GM23338 (cell line): ENCODE results near the gene IFNG-AS1. TPM values are rescaled to one million over a fixed set of nuclear protein-coding genes. Genes with fewer than 3 reads are reported as not detected.

Source experiments
- ATAC-seq: fragments of 200-7000 bp; cut with Tn5 transposase; 3 replicates; pipeline ENCODE4 v1.9.1; 2020
- DNase-seq: peaks from one replicate; pipeline ENCODE4 v3.0.0-alpha.2; 2015; ENCODE audit warnings: low spot score
- H2AFZ ChIP-seq: fragments of 200-600 bp; sonication (generic); 2 replicates; pipeline ENCODE4 v1.8.0; 2016; ENCODE audit warnings: antibody characterized with exemption, mild to moderate bottlenecking, moderate library complexity
- H3F3A ChIP-seq: fragments of 200-600 bp; sonication (generic); replicated peaks from 2 replicates; pipeline ENCODE4 v1.8.0; 2017; ENCODE audit warnings: antibody characterized with exemption, mixed run types, low read depth
- H3K27ac ChIP-seq: fragments of 200-600 bp; sonication (generic); 2 replicates; pipeline ENCODE4 v1.6.1; 2016; ENCODE audit warnings: low read depth
- H3K27me3 ChIP-seq: fragments of 200-600 bp; sonication (generic); 2 replicates; pipeline ENCODE4 v1.8.0; 2016; ENCODE audit warnings: mild to moderate bottlenecking, mixed run types, moderate library complexity; ENCODE audit not compliant: insufficient read depth
- H3K36me3 ChIP-seq: fragments of 200-600 bp; sonication (generic); 2 replicates; pipeline ENCODE4 v1.8.0; 2016; ENCODE audit warnings: mild to moderate bottlenecking; ENCODE audit not compliant: insufficient read depth
- H3K4me1 ChIP-seq: fragments of 200-600 bp; sonication (generic); 2 replicates; pipeline ENCODE4 v1.8.0; 2016; ENCODE audit warnings: mild to moderate bottlenecking, moderate library complexity; ENCODE audit not compliant: insufficient read depth
- H3K4me2 ChIP-seq: fragments of 200-600 bp; sonication (generic); 2 replicates; pipeline ENCODE4 v1.7.1; 2017; ENCODE audit warnings: mixed run types
- H3K4me3 ChIP-seq: fragments of 200-600 bp; sonication (generic); 2 replicates; pipeline ENCODE4 v1.6.1; 2016; ENCODE audit warnings: mixed run types
- H3K79me2 ChIP-seq: fragments of 200-600 bp; sonication (generic); replicated peaks from 2 replicates; pipeline ENCODE4 v1.8.0; 2017; ENCODE audit warnings: mild to moderate bottlenecking; ENCODE audit not compliant: insufficient read depth
- H3K9me2 ChIP-seq: fragments of 200-600 bp; sonication (generic); 2 replicates; pipeline ENCODE4 v1.8.0; 2017; ENCODE audit not compliant: insufficient read depth
- H4K20me1 ChIP-seq: fragments of 200-600 bp; sonication (generic); replicated peaks from 2 replicates; pipeline ENCODE4 v1.8.0; 2017; ENCODE audit warnings: mild to moderate bottlenecking; ENCODE audit not compliant: insufficient read depth
- H3K27ac Mint-ChIP-seq: 2 replicates; pipeline ENCODE4 v1.8.0; 2020; ENCODE audit warnings: inconsistent platforms, mild to moderate bottlenecking, moderate library complexity, mixed read lengths
- H3K27me3 Mint-ChIP-seq: 3 replicates; pipeline ENCODE4 v1.8.0; 2022; ENCODE audit warnings: low read depth, mild to moderate bottlenecking, moderate library complexity, mixed read lengths, inconsistent platforms; ENCODE audit not compliant: insufficient read depth, poor library complexity
- H3K36me3 Mint-ChIP-seq: 3 replicates; pipeline ENCODE4 v1.8.0; 2021; ENCODE audit warnings: low read depth, mild to moderate bottlenecking, inconsistent platforms, moderate library complexity, mixed read lengths
- H3K4me1 Mint-ChIP-seq: 3 replicates; pipeline ENCODE4 v1.8.0; 2020; ENCODE audit warnings: mild to moderate bottlenecking, inconsistent platforms, mixed read lengths
- H3K4me3 Mint-ChIP-seq: 3 replicates; pipeline ENCODE4 v1.8.0; 2021; ENCODE audit warnings: moderate library complexity, mild to moderate bottlenecking, inconsistent platforms, mixed read lengths
- H3K9me3 Mint-ChIP-seq: 3 replicates; pipeline ENCODE4 v1.8.0; 2020; ENCODE audit warnings: moderate library complexity, mild to moderate bottlenecking, inconsistent platforms, mixed read lengths
- CREB1 ChIP-seq: fragments of 250-450 bp; sonication (Bioruptor Pico); IDR thresholded peaks from 2 replicates; pipeline ENCODE4 v1.5.0; 2020; ENCODE audit warnings: low read depth, mild to moderate bottlenecking, moderate library complexity
- CTCF ChIP-seq, 2 experiments: fragments of 200-600 bp in 1 of 2; sonication (generic) in 1 of 2; conservative IDR thresholded peaks; 2 replicates each; pipeline versions ENCODE4 v1.5.1 to v1.6.1; 2016 to 2017; ENCODE audit warnings: antibody characterized with exemption in 2 of 2, low read depth in 2 of 2, mild to moderate bottlenecking in 2 of 2, moderate library complexity in 1 of 2
- ETS1 ChIP-seq: IDR thresholded peaks from 2 replicates; pipeline ENCODE4 v1.6.1; 2016; ENCODE audit warnings: antibody characterized with exemption
- EZH2 ChIP-seq: fragments of 200-600 bp; sonication (generic); IDR thresholded peaks from one replicate; pipeline ENCODE4 v1.8.0; 2017; ENCODE audit warnings: antibody characterized with exemption, mild to moderate bottlenecking, low read depth; ENCODE audit not compliant: unreplicated experiment
- EZH2phosphoT487 ChIP-seq: fragments of 200-600 bp; sonication (generic); IDR thresholded peaks from one replicate; pipeline ENCODE4 v1.8.1; 2018; ENCODE audit warnings: antibody characterized with exemption; ENCODE audit not compliant: unreplicated experiment
- JUNB ChIP-seq: IDR thresholded peaks from one replicate; pipeline ENCODE4 v1.6.1; 2016; ENCODE audit warnings: antibody characterized with exemption; ENCODE audit not compliant: unreplicated experiment
- NANOG ChIP-seq: IDR thresholded peaks from 2 replicates; pipeline ENCODE4 v1.6.1; 2016; ENCODE audit warnings: antibody characterized with exemption, borderline replicate concordance
- POLR2AphosphoS5 ChIP-seq: IDR thresholded peaks from 2 replicates; pipeline ENCODE4 v1.6.1; 2016; ENCODE audit warnings: antibody characterized with exemption, low read depth
- REST ChIP-seq: IDR thresholded peaks from one replicate; pipeline ENCODE4 v1.6.1; 2018; ENCODE audit warnings: antibody characterized with exemption; ENCODE audit not compliant: unreplicated experiment
- STAT1 ChIP-seq: IDR thresholded peaks from one replicate; pipeline ENCODE4 v1.6.1; 2016; ENCODE audit warnings: antibody characterized with exemption; ENCODE audit not compliant: unreplicated experiment
- ZNF114 ChIP-seq: fragments of 250-450 bp; sonication (Bioruptor Pico); IDR thresholded peaks from 2 replicates; pipeline ENCODE4 v1.5.0; 2020; ENCODE audit warnings: mild to moderate bottlenecking, moderate library complexity
- ZNF331 ChIP-seq: fragments of 250-450 bp; sonication (Bioruptor Pico); IDR thresholded peaks from 2 replicates; pipeline ENCODE4 v1.5.0; 2020; ENCODE audit warnings: low read depth, mild to moderate bottlenecking, moderate library complexity
- ZNF462 ChIP-seq: fragments of 250-450 bp; sonication (Bioruptor Pico); IDR thresholded peaks from 2 replicates; pipeline ENCODE4 v1.5.0; 2020; ENCODE audit warnings: mild to moderate bottlenecking, moderate library complexity
- polyA plus RNA-seq: library from polyadenylated mRNA; unstranded; fragments of >200 nt; fragmentation: Nextera tagmentation; extraction: Ambion mirVana; gene quantifications from 2 replicates; pipeline ENCODE4 v1.2.1, GENCODE V29; 2016
- total RNA-seq: library from RNA; depleted of rRNA; stranded (reverse); fragments of >200 nt; shearing (Covaris generic); gene quantifications from 2 replicates; pipeline ENCODE4 v1.2.3, GENCODE V29; 2014

IFNG-AS1 gene
- total and polyA plus RNA-seq, 2 experiments from 2014 or later = not detected

GRCh38 chr12:67957383-67957782, 31.9 kb upstream of the IFNG-AS1 start (continued):
- no peak for TF ChIP-seq EZH2

GRCh38 chr12:67958187-67958586, 31.1 kb upstream of the IFNG-AS1 start:
- no peaks in the 10 kb centered on the region for H3F3A ChIP-seq
- H3K27me3 Mint-ChIP-seq = peaks cover 2% of the 10 kb centered on the region
- no peaks in the 10 kb centered on the region for H3K9me2 ChIP-seq
- no peaks in the 10 kb centered on the region for H3K4me1 ChIP-seq
- no peak for ATAC-seq
- no peaks in the 10 kb centered on the region for H4K20me1 ChIP-seq
- H3K4me1 Mint-ChIP-seq = no peaks in the 10 kb centered on the region
- H3K4me3 Mint-ChIP-seq = no peak overlapping the region
- no peak overlapping the region for H3K4me2 ChIP-seq
- H3K36me3 Mint-ChIP-seq = no peaks in the 10 kb centered on the region
- TF ChIP-seq CREB1 (no peak), JUNB (no peak), REST (no peak), STAT1 (no peak), EZH2 (no peak), ZNF331 (CRISPR knock-in tag) (no peak), CTCF (conservative IDR thresholded peaks at IDR 0.05; ENCODE audit: low read depth in 2 of 2) (no peak), EZH2phosphoT487 (no peak), ZNF462 (CRISPR knock-in tag) (no peak), ETS1 (no peak), ZNF114 (CRISPR knock-in tag) (no peak), NANOG (no peak), POLR2AphosphoS5 (no peak)
- H3K79me2 ChIP-seq = no peaks in the 10 kb centered on the region
- no peak for DNase-seq
- no peak overlapping the region for H2AFZ ChIP-seq
- H3K9me3 Mint-ChIP-seq = no peaks in the 10 kb centered on the region
- H3K36me3 ChIP-seq = no peaks in the 10 kb centered on the region
- no peak overlapping the region for H3K27ac Mint-ChIP-seq
- H3K4me3 ChIP-seq = no peak overlapping the region
- no peak overlapping the region for H3K27ac ChIP-seq
- H3K27me3 ChIP-seq = no peaks in the 10 kb centered on the region
